GM19035 (cell line): ENCODE results near the gene C7orf57.
A peak's percentile ranks its signal among the peaks of the same experiment; 100 is the strongest.
"Not testable (repeated sequence)": the region's sequence is repeated elsewhere in the genome, so short reads cannot be mapped to it uniquely, and the experiment has no call there.

Source experiments
- ATAC-seq: cut with Tn5 transposase; IDR thresholded peaks from one replicate; pipeline ENCODE4 v1.9.1; 2021; ENCODE audit not compliant: unreplicated experiment

The C7orf57 gene

GRCh38 chr7:48035301-48035966 is at the start of gene C7orf57:
Gene C7orf57 (plus strand): TSS chr7:48035543. CDS start chr7:48036309, 766 bp downstream.
- ATAC-seq = peak; percentile 100

GRCh38 chr7:47988496-47989386 is 46.6 kb upstream of the C7orf57 start:
- ATAC-seq = no peak

- ATAC-seq = not testable (repeated sequence)
Observed at GRCh38 chr7:47989607-47990400, 45.5 kb upstream of the C7orf57 start.

- ATAC-seq = no peak
Observed at GRCh38 chr7:47990592-47990991, 44.8 kb upstream of the C7orf57 start.

GRCh38 chr7:47991270-47991669 is 44.1 kb upstream of the C7orf57 start:
- no peak for ATAC-seq

GRCh38 chr7:47991741-47992311 is 43.5 kb upstream of the C7orf57 start:
- peak; percentile 99 for ATAC-seq

- no peak for ATAC-seq
Observed at GRCh38 chr7:47992446-47992845, 42.9 kb upstream of the C7orf57 start.

GRCh38 chr7:47999413-47999812 is 35.9 kb upstream of the C7orf57 start:
- no peak for ATAC-seq

GRCh38 chr7:48000164-48000563 is 35.2 kb upstream of the C7orf57 start:
- not testable (repeated sequence) for ATAC-seq

GRCh38 chr7:48004032-48004431 is 31.3 kb upstream of the C7orf57 start:
- no peak for ATAC-seq

GRCh38 chr7:48004638-48005037 is 30.7 kb upstream of the C7orf57 start:
- ATAC-seq = peak; percentile 62

GRCh38 chr7:48006866-48007265 is 28.5 kb upstream of the C7orf57 start:
- ATAC-seq = no peak

GRCh38 chr7:48009257-48009656 is 26.1 kb upstream of the C7orf57 start:
- ATAC-seq = no peak

GRCh38 chr7:48009954-48010353 is 25.4 kb upstream of the C7orf57 start:
- ATAC-seq = no peak

GRCh38 chr7:48011323-48011722 is 24.0 kb upstream of the C7orf57 start:
- no peak for ATAC-seq

GRCh38 chr7:48011951-48012350 is 23.4 kb upstream of the C7orf57 start:
- no peak for ATAC-seq

GRCh38 chr7:48016641-48017040 is 18.7 kb upstream of the C7orf57 start:
- no peak for ATAC-seq

- no peak for ATAC-seq
Observed at GRCh38 chr7:48017674-48018073, 17.7 kb upstream of the C7orf57 start.

GRCh38 chr7:48025624-48026023 is 9.7 kb upstream of the C7orf57 start:
- no peak for ATAC-seq

- no peak for ATAC-seq
Observed at GRCh38 chr7:48028938-48029337, 6.4 kb upstream of the C7orf57 start, which contains the start of gene SUN3. Gene SUN3 (minus strand): TSS chr7:48029107. CDS start chr7:48028938, 169 bp downstream.

GRCh38 chr7:48031111-48031510 is 4.2 kb upstream of the C7orf57 start:
- no peak for ATAC-seq
